Measurements from ENCODE around the gene RUNX1.

RUNX1 gene

DNA sequence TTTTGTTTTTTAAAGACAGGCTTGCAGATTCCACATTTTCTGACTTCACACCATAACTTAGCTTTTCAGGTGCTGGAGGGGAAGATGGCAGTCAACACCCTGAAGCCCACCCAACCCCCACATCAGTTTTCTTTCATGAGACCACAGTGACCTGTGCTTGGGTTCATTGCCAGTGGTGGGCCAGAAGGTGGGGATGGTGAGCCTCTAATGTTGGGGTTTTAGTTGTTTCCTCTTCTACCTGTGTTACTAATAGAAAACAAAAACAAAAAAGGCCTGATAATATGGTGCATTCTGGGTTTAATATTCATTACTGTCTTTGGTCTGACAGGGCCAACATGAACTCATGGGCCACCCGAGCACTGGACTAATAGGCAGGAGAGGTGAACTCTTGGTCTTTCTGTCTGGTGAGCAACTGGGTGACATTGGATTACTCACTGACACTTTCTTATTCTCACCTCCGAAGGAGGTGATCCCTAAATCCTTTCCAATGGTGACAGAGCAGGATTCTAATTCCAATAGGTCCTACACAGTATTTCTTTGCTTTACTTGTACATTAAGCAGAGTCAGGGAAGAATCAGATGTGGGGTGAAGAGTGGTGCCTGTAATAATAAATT lies 247.5 kb downstream of the RUNX1 start:
- DNase-seq: no peak

DNA sequence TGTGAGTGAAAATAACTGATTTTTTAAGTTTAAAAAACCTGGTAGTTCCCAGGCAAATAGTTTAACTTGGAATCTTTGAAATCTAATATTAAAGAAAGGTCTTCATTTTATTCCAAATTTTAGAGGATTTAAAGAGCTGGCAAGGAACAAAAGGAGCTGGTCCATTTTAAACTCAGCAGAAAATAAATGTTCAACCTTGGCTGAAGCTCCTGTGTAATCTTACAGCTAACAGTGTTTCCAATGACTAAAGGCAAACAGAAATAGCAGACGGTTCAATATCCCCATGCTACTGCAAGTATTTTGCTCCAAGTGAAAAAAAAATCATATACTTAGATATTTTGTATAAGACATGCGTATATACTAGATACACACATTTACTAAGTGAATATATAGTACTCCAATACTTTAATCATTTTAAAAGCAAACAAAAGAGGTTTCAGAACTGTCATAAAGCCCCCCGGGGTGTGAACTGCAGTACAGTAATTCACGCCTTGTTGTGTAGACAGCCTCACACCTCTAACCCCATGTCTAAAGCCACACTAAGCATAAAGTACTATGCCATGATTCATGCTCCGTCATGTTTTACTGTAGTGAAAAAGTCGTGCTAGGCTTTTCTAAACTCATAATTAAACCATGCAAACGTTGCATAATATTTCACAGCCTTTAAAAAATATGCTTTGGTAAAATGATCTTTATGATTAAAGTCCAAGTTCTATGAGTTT lies 248.1 kb downstream of the RUNX1 start:
- no peak for DNase-seq

DNA sequence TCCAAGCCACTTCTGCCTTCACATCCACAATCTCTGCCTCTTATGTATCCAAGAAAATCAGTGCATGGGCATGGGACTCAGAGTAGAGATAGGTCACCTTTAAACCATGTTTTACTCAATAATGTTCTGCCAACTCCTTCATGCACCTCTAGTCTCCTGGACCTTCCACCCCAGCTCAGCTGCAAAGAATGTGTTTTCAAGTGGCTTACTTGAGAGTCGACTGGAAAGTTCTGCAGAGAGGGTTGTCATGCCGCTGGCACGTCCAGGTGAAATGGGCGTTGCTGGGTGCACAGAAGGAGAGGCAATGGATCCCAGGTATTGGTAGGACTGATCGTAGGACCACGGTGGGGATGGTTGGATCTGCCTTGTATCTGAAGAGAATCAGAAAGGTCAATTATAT lies 250.0 kb downstream of the RUNX1 start:
- DNase-seq: no peak

DNA sequence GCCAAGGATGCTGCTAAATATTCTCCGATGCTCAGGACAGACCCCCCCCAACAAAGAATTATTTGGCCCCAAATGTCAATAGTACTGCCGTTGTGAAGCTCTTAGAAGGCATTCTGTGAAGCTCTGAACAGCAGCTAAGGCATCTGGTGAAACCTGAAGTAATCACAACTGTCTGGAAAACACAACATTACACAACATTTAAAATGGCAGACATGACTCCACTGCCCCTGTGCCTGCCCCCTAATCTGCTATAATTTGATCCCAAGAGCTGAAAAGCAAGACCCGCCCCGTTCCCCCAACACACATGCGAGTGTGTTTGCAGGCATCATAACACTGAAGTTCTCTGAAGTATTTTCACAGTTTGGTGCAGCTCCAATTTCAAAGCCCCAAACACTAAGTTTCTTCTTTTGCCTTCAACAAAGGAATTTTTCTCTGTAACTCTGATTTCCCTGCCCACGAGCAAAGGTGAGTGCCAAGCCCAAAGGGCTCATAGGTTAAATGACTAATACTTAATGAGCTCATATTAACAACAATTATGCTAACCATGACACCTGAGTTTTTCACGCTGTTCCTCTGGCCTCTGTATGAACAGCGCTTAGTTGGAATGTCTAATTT lies 251.1 kb downstream of the RUNX1 start:
- DNase-seq: no peak

DNA sequence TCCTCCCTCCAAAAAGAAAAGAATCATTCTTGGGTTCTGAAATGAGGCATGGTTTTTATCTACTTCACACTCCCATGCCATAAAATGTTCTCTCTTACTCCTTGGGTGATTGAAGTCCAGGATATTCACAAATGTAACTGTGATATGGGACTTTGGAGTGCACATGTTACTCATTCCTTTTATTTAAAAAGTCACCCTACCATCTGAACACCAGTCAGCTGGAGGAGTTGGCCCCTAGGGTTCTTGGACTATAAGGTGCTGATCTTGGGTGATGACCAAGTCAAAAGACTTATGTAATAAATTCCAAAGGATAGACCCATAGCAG lies 251.9 kb downstream of the RUNX1 start:
- DNase-seq: no peak

DNA sequence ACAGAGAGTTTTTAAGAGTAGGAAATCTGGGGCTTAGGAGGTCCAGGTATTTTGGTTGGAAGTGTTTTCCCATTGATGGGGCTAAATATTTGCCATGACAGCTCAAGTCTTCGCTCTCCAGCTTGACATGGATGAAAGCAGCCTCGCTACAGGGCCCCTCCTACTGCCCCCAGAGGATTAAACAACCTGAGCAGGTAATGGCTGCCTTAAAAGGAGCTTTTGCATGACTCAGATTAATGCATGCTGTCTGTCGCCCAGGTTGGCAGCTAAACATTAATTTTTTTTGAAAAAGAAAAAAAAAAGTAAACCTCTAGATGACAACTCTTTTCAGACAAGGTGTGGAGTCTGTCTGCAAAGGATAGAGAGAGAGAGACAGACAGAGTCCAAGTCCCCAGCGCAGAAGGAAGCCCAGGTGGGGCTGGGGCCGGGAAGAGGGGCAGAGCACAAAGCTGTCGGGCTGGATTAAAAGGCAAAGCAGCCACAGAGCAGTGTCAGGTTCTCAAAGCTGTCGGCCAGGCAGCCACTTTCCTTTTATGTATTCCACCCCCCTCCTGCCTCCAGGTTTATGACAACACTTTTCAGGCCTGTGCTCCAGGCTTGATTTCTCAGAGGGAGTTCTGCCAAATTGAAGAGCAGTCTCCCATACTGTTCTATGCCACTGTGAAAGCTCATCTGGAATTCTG lies 252.4 kb downstream of the RUNX1 start:
- DNase-seq: peak; percentile 77

DNA sequence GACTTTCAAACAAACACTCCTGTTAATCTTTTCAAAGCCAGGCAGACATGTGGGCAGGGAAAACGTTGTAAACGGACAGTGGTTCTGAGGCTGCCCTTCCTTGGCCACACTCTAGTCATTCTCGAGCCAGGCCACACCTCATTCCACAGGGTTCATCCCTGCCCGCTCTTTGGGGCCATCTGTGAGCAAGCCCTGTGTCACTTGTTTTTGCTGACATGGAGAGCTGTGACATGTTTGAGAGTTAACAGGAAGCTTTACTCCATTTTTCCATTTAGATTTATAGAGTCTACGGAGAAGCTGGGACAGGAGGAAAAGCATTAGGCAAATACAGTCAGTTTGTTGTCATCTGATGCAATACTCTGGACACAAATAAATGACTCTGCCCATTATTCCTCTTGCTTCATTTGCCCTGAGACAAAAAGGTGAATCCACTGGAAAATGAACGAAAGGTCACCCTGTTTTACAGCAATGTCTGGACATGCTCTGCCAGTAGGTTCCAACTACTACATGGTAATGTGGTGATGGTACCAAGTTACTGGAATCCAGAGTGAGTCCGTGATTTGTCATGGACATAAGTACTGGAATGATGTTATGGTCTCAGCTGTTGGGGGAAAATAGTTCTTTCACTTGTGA lies 253.4 kb downstream of the RUNX1 start:
- DNase-seq: no peak

DNA sequence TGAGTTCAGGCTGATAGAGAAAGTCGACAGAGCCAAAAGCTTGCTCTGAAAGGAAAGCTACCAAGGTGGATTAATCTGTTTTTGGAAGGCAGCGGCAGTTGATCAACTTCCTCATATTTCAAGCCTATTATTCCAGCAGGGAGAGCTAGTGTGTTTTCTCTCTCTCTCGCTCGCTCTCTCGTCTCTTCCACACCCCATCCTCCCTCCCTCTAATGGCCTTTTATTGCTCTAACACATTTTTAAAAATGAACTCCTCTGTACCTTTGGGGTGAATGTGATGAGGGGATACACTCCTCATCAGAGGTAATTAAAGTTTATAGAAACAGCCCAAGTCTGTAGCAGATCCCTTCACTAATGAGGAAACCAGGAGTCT lies 253.9 kb downstream of the RUNX1 start:
- DNase-seq: no peak

DNA sequence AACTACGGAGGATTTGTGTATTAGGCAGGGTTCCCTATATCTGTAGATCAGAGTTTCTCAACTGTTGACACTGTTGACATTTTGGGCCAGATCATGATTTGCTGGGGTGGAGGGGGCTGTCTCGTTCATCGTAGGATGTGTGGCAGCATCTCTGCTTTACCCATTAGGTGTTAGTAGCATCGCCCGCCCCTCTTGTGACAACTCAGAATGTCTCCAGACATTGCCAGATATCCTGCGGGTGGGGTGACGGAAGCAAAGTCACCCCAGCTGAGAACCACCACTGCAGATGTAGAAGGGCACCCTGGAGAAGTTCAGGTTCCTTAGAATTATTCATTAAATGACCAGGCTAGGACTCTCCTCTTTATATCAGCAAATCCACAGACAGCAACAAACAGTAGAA lies 254.4 kb downstream of the RUNX1 start:
- no peak for DNase-seq

DNA sequence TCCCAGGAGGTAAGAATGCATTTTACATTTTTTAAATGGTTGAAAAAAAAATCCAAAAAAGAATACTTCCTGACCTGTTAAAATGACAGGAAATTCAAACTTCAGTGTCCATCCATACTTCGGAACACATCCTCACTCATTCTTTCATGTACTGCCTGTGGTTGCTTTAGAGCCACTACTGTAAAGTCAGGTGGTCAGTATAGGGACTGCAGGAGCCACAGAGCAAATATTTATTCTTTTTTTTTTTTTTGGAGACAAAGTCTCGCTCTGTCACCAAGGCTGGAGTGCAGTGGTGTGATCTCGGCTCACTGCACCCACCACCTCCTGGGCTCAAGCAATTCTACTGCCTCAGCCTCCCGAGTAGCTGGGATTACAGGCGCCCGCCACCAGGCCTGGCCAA lies 255.6 kb downstream of the RUNX1 start:
- DNase-seq: no peak

DNA sequence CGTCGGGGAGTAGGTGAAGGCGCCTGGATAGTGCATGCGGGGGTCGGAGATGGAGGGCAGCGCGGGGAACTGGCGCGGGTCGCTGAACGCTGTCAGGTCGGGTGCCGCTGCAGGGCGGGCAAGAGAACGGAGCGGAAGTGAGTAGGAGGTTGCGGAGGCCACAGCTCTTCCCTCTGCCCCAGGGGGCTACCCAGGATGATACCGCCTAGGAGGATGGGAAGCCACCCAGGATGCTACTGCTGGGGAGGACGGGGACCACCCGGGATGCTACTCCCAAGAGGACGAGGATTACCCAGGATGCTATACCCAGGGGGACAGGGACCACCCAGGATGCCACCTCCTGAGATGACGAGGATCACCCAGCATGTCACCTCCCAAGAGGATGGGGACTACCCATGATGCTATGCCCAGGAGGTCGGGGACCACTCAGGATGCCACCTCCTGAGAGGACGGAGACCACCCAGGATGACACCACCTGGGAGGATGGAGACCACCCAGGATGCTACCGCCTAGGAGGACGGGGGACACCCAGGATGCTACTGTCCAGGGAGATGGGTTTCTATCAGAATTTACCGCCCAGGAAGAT lies 256.5 kb downstream of the RUNX1 start:
- no peak for DNase-seq

DNA sequence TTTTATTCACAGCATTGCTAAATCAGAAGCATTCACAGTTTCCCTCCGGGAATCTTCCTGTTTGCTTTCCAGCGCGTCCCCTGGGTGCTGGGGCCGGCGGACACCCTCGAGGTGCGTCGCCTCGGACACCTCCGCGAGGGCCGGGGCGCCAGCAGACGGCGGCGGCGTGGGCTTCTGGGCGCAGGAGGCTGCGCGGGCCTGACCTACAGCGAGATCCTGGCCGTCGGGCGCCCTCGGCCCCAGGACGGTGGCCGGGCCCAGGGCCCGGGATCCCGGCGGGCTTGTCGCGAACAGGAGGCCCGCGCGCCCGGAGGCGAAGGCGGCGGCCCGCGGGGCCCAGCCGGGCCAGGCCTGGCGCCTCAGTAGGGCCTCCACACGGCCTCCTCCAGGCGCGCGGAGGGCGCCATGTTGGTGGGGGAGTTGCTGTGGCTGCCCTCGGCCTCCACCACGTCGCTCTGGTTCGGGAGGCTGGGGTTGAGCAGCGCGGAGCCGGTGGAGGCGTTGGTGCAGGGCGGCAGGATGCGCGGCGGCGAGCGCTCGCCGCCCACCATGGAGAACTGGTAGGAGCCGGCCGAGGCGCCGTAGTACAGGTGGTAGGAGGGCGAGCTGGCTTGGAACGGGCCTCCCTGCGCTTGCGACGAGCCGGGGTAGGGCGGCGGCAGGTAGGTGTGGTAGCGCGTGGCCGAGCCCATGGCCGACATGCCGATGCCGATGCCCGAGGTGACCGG lies 257.2 kb downstream of the RUNX1 start:
- no peak for DNase-seq

DNA sequence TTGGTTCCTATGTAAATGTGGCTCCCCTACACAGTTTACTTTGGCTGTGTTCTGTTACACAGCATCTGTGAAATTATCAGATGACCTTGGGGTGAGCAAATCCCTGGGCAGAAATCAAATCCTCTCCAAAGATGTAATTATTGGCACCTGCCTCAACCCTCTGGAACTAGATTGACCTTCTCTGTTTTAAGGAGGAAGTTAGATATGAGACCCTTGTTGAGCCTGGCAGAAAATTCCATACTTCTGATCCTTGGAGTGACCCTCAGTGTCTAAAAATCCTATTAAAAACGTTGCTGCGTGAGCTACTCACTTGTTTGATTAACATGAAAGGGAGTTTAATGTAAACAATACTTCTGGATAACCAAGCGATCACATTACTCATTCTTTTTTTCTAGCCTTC lies 258.3 kb downstream of the RUNX1 start:
- no peak for DNase-seq

DNA sequence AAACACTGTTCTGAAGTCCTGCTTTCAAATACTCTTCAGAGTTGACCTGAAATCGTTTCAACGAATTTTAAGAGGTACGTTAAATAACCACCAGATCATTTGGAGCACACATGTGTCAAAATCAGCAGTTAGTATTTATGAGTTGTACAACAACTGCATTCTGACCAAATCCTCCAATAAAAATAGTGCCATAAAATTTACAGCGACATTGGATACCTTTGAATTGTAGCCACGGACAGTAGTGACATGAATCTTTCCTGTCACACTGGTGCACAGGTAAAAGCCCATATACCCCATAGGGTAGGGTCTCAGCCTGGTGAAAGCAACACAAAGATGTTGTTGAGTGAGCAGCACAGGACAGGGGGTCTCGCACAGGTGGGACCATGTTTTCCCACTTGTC lies 258.8 kb downstream of the RUNX1 start:
- no peak for DNase-seq

DNA sequence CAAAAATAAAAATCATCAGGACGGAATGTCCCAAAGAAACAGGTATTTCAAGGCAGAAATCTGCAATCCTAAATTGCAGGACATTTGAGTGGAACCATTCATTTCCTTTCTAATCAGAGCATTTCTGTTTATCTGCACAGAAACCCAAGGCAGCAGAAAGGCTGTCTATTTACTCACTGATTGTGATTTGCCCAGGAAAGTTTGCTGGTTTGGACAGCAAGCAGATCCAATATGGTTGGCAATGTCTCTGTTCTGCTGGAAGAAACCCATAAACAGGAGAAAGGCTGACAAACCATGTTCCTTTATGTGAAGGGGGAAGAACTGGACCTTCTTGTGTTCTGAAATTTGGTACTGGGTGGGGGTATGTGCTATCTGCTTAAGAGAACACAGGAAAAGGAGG lies 260.2 kb downstream of the RUNX1 start:
- DNase-seq: no peak

DNA sequence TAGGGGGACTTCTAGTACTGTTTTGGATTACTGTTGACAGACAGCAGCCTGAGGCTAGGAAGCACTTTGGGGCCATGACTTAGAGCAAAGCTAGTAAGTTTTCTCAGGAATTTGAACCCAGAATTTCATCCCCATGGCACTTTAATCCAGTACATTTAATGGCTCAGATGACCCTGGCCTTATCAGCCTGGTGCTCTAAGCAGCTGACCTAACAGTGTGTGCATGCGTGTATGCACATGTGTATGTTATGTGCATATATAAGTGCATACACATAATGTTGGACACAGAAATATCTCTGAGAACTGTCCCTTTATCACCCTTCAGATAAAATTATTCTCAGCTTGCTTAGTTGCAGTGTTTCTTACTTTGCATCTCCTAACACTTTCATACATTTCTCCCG lies 265.3 kb downstream of the RUNX1 start:
- DNase-seq: no peak

DNA sequence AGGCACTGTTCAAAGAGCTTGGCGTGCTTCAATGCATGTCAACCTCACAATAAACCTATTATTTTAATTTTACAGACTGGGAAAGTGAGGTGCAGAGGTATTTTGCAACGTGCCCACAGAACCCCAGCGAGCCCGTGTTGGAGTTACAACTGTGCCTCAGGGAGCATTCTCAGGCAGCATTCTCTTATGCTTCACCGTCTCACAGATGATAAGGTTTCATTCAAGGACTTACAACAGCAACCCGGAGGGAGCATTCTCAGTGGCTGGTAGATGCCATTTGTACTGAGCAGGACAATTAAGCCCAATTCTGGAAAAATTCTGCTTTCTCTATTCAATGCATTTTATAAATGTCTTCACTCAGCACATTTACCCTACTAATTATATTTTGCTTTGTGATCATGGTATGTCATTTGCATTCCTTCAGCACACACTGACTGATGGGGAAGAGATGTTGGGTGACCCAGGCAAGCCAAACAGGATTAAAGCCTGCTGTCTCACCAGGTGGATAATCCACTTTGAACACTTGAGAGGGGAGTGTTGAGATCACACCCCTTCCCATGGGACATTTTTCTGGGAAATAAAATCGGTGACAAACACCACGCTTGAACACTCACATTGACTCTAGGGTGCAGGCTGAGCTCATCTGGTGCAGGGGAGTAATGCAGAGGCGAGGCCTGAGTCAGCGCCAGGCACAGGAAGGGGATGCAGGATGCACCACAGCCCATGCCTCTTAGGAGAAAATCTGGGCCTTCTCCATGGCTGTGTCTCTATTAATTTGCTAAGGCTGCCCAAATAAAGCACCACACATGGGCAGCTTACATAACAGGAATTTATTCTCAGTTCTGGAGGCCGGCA lies 266.4 kb downstream of the RUNX1 start:
- no peak for DNase-seq

DNA sequence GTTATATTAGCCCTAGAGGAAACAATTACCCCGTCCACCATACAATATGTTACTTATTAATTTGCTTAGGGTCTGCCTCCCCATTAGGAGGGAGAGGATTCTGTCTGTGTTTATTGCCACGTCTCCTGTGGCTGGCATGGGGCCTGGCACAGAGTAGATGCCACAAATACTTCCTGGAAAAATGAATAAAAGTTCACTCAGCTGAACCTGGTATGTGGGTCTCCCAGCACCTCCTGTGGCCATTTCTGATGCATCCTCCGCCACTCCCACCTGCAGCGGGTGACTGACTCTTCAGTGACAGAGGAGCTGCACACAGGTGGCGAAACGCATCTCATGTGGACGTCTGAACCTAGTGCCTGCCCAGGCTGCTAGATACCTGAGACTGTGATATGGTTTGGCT lies 267.6 kb downstream of the RUNX1 start:
- no peak for DNase-seq

DNA sequence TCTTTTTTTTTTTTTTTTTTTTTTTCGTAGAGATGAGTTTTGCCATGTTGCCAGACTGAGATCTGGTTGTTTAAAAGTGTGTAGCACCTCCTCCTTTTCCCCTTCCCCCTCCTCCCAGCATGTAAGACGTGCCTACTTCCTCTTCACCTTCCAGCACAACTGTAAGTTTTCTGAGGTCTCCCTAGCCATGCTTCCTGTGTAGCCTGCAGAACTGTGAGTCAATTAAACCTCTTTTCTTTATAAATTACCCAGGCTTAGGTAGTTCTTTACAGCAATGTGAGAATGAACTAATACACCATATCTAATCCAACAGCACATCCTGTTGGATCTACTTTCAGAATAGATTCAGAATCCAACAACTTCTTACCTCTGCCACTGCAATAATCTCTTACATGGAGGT lies 269.2 kb downstream of the RUNX1 start:
- no peak for DNase-seq

DNA sequence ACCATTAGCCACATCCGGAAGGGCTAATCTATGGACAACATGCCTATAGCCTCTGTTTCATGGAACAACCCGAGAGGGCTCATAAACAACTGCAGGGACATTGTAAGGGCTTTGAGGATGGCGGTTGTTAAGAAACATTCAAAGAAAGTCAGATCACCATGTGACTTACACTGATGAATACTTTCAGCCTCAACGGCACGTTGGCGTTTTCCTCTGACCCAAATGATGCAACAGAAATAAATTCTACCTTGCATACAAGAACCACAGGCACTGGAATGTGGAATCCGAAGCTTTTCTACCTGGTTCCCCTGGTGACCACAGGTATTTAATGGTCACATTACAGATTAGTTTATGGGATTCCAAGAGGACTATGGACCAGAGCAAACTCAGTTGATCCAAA lies 273.3 kb downstream of the RUNX1 start:
- DNase-seq: no peak

DNA sequence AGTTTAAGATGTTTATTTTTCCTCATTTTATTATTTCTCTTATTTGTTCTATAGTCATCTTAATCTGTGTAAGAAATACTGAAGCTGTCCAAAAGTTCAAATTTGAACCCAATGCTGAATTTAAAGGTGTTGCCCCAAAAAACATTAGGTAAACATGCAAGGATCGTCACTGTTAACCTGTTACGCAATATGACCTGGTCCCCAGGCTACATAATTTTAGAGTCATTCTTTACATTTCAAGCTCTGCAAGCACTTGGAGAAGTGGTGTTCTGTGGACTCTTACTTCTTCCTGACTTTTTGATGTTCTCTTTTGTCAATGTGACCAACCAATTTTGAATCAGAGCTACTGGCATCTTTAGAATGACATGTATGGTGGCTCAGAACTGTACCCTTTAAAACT lies 274.4 kb downstream of the RUNX1 start:
- DNase-seq: no peak
